Bone marrow (tissue), 2 donors: ENCODE measurements around the gene BRPF3.
"Not testable (repeated sequence)": the region's sequence is repeated elsewhere in the genome, so short reads cannot be mapped to it uniquely, and the experiment has no call there.

Experiments used
- DNase-seq, 2 donors: peaks; one replicate each; lab custom pipeline; 2025; lab: John Stamatoyannopoulos, UW

BRPF3 gene

GRCh38 chr6:36200998-36201596, 4.6 kb downstream of the BRPF3 start:
- DNase-seq, result no peak

DNA sequence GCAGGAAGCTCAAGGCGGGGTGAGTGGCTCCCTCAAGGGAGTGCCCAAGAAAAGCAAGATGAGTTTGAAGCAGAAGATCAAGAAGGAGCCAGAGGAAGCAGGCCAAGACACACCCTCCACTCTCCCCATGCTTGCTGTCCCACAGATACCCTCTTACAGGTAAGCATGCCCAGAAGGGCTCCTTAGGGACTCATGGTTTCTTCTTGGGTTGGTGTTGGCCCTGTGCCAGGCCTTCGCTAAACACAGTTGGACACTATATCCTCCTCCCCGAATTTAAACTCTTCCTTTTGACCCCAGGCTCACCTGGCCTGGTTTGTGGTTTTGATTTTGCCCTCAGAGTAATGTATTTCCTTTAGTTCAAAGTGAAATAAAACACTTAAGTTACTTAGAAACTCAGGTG, 5.1 kb downstream of the BRPF3 start:
- DNase-seq, result no peak

GRCh38 chr6:36202101-36202500, 5.6 kb downstream of the BRPF3 start:
- no peak for DNase-seq

- DNase-seq, result peak in 1 of 2 donors; percentile 27
Observed at GRCh38 chr6:36204068-36204753, 7.7 kb downstream of the BRPF3 start.

- no peak for DNase-seq
Observed at GRCh38 chr6:36207155-36207554, 10.6 kb downstream of the BRPF3 start.

DNA sequence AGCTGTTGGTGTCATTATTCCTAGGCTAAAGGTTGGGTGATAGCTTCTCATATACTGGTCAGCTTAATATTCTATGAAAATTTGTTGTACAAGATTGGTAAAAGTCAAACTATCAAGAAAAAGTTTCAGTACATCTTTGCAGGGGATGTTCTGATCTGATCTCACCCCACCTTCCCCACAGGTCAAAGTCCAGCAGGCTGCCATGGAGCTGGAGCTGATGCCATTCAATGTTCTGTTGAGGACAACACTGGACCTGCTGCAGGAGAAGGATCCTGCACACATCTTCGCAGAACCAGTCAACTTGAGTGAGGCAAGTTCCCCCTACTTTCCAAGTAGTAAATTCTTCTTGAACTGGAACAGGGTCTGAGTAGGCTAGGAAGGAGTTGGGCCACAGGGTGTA, 13.1 kb downstream of the BRPF3 start:
- no peak for DNase-seq

- DNase-seq, result no peak
Observed at GRCh38 chr6:36210182-36210581, 13.6 kb downstream of the BRPF3 start.

DNA sequence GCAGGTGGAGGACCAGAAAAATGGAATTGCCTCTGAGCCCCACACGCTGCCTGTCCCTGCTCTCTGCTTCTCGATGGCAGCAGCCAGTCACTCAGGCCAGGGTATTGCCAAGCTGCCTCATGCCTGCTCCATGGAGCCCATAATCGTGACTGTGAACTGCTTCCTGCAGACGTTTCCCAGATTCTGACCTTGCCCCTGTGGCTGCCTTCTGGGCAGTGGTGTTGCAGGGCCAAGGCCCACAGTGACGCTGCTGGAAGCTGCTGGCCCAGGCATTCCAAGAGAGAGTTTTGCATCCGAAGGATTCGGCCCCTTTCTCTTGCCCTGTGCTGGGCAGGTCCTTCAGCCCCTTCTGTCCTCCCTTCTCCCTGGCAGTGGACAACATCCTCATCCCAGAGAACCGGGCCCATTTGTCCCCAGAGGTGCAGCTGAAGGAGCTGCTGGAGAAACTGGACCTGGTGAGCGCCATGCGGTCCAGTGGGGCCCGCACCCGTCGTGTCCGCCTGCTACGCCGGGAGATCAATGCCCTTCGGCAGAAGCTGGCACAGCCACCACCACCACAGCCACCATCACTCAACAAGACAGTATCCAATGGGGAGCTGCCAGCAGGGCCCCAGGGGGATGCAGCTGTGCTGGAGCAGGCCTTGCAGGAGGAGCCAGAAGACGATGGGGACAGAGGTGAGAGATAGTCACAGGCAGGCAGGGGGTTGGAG, 14.5 kb downstream of the BRPF3 start:
- DNase-seq, result no peak

- DNase-seq, result no peak
Observed at GRCh38 chr6:36216559-36216958, 20.0 kb downstream of the BRPF3 start.

GRCh38 chr6:36217188-36217587, 20.6 kb downstream of the BRPF3 start:
- DNase-seq, result no peak

- DNase-seq, result no peak
Observed at GRCh38 chr6:36217946-36218345, 21.4 kb downstream of the BRPF3 start.

- DNase-seq, result not testable (repeated sequence)
Observed at GRCh38 chr6:36218516-36218915, 22.0 kb downstream of the BRPF3 start.

DNA sequence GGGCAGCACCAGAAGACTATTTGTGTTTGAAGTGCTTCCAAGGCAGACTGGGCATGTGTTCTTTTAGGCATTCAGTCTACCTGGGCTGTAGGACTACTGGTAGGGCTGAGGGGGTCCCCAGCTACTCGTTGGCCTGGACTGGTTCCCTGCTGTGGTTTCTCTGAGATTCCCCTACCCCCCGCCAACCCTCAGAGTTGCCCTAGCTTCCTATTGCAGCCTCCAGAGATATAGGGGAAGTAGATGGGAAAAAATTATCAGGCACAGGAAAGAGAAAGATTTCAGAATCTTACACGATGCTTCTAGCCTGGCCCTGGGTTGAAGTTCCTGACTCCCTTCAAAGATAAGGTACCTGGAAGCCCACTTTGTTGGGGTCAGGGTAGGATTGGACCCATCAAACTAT, 22.5 kb downstream of the BRPF3 start:
- no peak for DNase-seq

DNA sequence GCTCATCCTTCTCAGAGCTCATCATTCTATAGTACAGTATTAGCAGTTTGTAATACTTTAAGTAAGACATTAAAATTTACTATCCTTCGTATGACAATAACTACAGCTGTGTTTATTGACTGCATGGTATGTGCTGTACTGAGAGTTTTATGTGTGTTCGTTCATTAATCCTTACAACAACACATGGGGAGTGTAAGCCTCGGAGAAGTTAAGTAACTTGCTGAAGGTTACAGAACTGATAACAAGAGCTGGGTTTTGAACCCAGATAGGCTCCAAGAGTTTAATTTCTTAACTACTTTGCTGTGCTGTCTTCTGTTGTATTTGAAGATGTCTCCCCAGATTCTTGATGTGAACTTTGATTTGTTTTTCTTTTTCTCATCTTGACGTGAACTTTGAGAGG, 23.7 kb downstream of the BRPF3 start:
- no peak for DNase-seq

DNA sequence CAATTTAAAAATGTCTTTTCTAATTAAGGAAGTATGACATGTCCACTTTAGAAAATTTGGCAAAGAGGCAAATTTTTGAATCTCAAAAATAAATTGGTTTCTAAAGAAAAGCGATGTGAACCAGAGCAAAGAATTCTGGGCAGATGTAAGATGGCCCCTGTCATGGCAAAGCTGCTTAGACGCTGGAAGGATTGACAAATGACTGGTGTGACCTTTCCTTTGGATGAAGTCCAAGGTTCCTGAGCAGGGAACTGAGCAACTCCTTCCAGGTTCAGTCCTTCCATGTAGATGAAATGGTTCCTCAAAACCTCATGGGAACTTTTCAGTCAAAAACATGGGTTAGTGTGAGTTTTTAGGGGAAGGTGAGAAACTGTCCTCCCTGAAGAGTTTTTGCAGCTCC, 25.1 kb downstream of the BRPF3 start:
- DNase-seq, result no peak

- no peak for DNase-seq
Observed at GRCh38 chr6:36222924-36223323, 26.4 kb downstream of the BRPF3 start.

- DNase-seq, result no peak
Observed at GRCh38 chr6:36223706-36224105, 27.2 kb downstream of the BRPF3 start.

DNA sequence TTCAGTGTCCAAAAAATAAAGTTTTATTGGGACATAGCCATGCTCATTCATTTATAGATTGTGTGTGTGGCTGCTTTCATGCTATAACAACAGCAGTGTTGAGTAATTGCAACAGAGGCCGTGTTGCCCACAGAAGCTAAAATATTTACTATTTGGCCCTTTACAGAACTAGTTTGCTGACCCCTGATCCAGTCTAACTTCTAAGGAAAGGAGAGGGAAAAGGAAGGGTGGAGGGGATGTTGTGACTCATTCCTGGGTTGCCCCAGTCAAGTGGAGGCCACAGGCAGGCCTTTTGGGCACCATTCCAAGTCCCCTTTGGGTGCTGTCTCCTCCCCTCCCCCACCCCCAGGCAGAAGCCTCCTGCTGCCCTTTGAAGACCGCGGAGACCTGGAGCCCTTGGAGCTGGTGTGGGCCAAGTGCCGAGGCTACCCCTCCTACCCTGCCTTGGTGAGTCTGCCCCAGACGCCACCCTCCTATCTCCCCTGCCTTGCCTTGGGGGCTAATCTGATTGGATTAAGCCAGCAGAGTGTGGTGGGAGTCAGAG, 28.4 kb downstream of the BRPF3 start:
- no peak for DNase-seq

- DNase-seq, result no peak
Observed at GRCh38 chr6:36226438-36227047, 30.0 kb downstream of the BRPF3 start.

- DNase-seq, result no peak
Observed at GRCh38 chr6:36227379-36228228, 31.1 kb downstream of the BRPF3 start.

DNA sequence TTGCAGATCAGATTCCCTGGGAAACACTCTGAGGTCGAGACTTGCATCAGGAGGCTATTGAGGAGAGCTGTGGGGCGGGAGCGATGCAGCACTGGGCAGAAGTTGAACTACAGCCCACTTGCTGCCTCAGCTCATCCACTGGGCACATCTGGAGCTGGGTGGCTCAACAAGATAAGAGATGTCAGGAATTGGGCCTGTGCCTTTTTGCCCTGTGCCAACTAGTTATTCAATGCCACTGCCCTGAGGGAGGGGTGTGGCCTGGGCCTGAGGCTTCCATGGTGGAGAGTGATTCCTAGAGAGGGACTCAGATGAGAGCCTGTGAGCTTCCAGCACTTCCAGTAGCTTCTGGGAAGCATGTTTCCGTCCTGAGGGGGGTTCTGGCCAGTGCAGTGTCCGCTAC, 32.7 kb downstream of the BRPF3 start:
- DNase-seq, result no peak

GRCh38 chr6:36230371-36230770, 33.8 kb downstream of the BRPF3 start:
- no peak for DNase-seq
